Stimulated activated CD4-positive, alpha-beta T cell treated with anti-CD3 and anti-CD28 coated beads, Interleukin-2, amount 100 ng/mL, for 4 hours (primary cell): ENCODE results near the gene NFKBIA.
"Not testable (repeated sequence)": the region's sequence is repeated elsewhere in the genome, so short reads cannot be mapped to it uniquely, and the experiment has no call there.

Experiments used
- DNase-seq: peaks from one replicate; pipeline ENCODE4 v3.0.0-alpha.2; 2020; ENCODE audit warnings: low read depth

NFKBIA gene

DNA sequence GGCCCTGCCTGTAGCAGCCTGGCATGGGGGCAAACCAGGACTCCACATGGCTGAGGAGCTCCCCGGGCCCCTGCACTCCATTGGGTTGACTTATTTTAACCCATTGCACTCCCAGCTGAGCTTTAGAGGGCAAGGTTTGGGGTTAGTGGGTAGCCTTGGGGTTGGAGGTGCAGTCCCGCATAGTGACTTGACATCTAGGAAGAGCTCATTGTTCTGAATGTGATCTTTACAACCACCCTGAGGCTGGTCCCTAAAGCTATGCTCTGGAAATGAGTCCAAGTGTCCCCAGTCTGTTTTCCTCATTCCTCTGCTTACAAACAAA is 36.4 kb downstream of the NFKBIA start:
- DNase-seq, result no peak

GRCh38 chr14:35367056-35367372 is 37.5 kb downstream of the NFKBIA start:
- no peak for DNase-seq

DNA sequence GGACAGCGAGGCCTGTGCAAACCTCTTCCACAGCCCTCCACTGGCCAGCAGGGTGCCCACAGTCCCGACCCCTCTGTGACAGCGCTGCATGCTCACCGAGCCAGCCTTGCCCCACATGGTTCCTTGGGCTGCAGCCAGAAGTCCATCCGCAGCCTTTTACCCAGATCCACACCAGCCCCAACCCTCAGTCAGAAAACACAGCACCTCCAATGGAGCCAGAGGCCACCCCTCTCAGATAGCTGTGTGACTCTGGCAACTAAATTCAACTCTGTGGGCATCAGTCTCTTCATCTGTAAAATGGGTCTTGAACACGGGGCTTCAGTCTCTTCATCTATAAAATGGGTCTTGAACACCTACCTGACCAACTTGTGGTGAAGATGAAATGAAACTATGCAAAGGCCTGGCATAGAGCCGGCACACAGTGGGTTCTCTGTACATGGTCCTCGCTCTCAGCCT is 38.0 kb downstream of the NFKBIA start:
- no peak for DNase-seq

- DNase-seq, result no peak
Measured at GRCh38 chr14:35366056-35366451, 38.5 kb downstream of the NFKBIA start.

- peak; percentile 60 for DNase-seq
Measured at GRCh38 chr14:35365130-35366055, 39.2 kb downstream of the NFKBIA start.

DNA sequence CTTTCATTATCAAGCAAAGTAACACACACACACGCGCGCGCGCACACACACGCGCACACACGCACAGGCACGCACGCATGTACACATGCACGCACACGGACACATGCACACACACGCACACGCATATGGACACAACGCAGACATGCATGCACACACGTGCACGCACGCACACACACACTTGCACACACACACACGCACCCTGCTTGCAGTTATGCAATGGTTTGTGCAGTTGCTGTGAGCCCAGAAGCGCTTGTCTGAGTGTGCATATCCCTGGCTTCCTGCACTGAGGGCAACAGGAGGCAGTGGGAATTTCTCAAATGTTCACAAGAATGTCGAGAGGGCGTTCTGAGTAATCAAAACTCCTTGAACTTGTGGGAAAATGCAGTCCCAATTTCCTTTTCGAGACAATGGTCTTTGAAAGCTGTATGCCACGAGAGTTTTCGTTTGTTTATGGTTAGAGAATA is 41.6 kb downstream of the NFKBIA start:
- DNase-seq, result no peak

- DNase-seq, result no peak
Measured at GRCh38 chr14:35362450-35362849, 42.1 kb downstream of the NFKBIA start.

DNA sequence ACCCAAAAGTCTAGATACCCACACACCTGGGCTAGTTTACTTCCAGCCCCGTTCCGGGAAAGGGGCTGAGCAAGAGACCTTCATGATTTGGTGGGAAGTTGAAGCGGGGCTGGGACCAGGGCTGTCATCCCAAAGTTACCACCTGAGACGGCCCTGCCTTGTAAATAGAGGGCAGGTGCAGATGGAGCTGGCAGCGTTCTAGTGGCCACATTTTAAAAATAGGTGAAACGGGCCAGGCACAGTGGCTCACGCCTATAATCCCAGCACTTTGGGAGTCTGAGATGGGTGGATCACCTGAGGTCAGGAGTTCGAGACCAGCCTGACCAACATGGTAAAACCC is 43.4 kb downstream of the NFKBIA start:
- no peak for DNase-seq

DNA sequence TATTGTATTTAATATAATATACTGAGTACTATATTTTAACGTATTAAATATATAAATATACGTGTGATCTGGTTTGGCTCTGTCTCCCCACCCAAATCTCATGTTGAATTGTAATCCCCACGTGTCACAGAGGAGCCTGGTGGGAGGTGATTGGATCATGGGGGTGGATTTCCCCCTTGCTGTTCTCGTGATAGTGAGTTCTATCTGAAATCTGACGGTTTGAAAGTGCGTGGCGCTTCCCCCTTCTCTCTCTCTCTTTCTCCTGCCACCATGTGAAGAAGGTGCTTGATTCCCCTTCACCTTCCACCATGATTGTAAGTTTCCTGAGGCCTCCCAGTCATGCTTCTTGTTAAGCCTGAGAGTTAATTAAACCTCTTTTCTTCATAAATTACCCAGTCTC is 44.9 kb downstream of the NFKBIA start:
- not testable (repeated sequence) for DNase-seq

DNA sequence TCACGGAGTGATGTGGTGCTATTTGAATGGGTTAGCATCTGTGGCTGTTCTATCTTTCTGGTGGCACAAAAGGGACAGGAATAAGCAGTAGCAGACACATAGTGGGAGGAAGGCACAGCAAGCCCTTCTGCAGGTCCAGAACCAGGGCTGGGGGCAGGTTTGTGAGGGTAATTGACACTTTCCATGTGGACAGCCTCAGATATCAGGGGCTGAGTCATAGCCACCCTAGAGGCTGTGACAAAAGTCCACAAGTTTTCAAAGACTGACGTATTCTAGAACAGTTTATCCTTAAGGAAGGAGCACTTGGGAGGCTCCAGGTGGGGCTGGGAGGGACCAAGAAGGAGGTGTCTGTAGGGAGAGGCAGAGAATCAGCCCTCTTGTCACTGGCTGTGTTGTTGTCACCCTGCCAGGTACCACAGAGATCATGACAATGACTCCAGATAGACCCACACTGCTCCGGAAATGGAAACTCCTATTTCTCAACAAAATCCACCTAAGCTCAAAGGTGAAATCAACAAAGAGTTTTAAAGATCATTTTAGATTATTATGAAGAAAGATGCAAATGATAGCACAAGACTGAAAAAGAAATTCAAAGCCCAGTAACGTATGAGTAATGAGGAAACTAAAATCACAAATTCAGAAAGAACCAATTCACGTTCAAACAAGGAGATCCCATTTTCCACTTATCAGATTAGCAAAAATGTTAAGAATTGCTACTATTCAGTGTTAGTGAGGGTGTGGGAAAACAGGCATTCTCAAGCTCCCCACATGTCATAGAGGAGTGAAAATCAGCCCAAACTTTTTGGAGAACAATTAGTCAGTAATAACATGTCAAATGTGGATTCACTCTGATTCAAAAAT is 48.3 kb downstream of the NFKBIA start:
- no peak for DNase-seq

DNA sequence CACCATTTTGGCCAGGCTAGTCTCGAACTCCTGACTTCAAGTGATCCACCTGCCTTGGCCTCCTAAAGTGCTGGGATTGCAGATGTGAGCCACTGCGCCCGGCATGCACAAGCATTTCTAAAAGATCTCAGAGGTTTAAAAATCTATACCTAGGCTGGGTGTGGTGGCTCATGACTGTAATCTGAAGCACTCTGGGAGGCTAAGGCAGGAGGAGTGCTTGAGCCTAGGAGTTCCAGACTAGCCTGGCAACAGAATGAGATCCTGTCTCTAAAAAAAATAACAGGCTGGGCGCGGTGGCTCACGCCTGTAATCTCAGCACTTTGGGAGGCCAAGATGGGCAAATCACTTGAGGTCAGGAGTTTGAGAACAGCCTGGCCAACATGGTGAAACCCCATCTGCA is 49.3 kb downstream of the NFKBIA start:
- not testable (repeated sequence) for DNase-seq

GRCh38 chr14:35353409-35354172 is 51.0 kb downstream of the NFKBIA start:
- no peak for DNase-seq

DNA sequence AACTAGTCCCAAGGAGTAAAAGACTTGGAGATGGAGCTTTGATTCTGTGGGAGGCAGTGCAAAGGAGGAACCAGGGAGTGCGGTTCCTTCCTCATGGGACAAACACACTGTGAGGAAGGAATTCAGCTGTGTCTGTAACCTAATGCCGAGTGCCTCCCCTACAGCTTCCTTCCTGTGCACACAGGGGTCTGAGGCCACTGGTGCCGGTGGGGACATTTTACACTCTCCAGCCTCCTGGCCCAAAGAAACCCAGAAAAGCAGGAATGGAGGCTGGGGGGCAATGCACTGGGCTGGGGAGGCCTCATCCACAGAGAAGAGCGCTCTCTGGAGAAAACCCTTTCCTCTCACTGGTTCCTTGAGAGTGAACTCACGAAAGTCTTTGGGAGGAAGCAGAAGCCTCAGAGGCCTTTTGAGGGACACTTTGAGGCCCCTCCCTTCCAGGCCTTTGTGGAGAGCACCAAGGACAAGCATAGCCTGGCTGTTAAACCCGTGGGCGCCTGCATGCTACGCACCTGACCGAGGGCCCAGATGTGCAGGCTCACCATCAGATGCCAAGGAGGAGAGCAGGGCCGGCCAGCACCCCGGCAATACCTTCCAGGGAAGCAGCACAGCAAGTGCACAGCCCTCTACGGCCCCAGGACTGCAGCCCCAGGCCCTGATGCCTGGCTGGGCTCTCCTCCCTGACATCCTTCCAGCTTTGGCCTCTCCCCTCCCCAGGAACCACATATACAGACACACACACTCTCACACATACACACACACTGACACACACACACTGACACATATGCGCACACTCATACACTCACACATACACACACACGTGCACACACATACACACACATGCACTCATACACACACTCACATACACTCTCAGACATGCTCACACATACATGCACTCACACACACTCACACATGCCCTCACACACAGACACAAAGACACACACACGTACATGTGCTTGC is 52.0 kb downstream of the NFKBIA start:
- DNase-seq, result no peak

GRCh38 chr14:35351897-35352273 is 52.7 kb downstream of the NFKBIA start:
- no peak for DNase-seq
